Measurements from ENCODE around the gene SLC22A12. TPM values are rescaled to one million over a fixed set of nuclear protein-coding genes. Genes with fewer than 3 reads are reported as not detected.

Gene SLC22A12
- total RNA-seq, 1 donor from 2014 or later = not detected

DNA sequence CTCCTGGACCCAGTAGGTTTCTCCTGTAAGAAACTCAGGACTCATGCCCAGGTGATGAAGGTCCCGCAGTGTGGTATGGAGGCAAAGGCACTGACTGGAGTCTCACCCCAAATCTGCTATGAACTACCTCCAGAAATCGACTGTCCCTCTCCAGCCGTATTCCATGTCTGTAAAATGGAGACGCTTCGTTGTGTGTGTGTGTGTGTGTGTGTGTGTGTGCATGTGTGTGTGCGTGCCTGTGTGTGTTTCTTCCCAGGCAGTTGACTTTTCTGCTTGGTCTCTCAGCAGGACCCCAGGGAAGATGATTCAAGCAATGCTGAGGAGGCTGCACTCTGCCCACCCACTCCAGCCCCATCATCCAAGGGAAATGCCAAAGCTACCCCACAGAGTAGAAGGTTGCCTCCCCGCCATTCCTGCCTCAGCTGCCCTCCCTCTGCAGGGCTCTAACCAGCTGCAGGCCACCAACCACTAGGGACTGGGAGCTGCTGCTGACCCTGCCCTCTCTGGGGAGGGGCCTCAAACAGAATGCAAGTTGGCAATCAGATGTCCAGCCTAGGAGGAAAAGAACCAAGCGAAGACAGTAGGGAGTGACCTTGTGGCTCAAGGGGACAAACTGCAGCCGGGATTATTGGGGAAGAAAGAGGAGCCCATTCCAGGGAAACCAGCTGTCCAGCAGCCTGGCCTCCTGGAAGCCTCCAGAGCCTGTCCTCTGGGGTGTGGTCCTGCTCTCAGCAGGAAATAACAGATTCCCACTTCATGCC lies 56.2 kb downstream of the SLC22A12 start:
- FAIRE-seq (no peak), DNase-seq (ENCODE audit: low read depth) (no peak)
- TF ChIP-seq, protein P1, sequence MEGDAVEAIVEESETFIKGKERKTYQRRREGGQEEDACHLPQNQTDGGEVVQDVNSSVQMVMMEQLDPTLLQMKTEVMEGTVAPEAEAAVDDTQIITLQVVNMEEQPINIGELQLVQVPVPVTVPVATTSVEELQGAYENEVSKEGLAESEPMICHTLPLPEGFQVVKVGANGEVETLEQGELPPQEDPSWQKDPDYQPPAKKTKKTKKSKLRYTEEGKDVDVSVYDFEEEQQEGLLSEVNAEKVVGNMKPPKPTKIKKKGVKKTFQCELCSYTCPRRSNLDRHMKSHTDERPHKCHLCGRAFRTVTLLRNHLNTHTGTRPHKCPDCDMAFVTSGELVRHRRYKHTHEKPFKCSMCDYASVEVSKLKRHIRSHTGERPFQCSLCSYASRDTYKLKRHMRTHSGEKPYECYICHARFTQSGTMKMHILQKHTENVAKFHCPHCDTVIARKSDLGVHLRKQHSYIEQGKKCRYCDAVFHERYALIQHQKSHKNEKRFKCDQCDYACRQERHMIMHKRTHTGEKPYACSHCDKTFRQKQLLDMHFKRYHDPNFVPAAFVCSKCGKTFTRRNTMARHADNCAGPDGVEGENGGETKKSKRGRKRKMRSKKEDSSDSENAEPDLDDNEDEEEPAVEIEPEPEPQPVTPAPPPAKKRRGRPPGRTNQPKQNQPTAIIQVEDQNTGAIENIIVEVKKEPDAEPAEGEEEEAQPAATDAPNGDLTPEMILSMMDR (IDR thresholded peaks at IDR 0.05; ENCODE audit: insufficient read depth, low read depth, low read length) = no peak
- TF ChIP-seq EZH2 (IDR thresholded peaks at IDR 0.05; ENCODE audit: insufficient read depth, low read length) = no peak
- H3K79me2 ChIP-seq (ENCODE audit: insufficient read depth, low read length) = no peaks in the 10 kb centered on the region
- H3K36me3 ChIP-seq (ENCODE audit: insufficient read depth, low read length) = no peaks in the 10 kb centered on the region
- Mint-ChIP-seq H3K27me3 (ENCODE audit: low read depth, unreplicated experiment) (peaks cover 74% of the 10 kb centered on the region), H3K4me3 (ENCODE audit: unreplicated experiment) (no peak overlapping the region), H3K9me3 (ENCODE audit: unreplicated experiment) (peaks cover 1% of the 10 kb centered on the region), H3K4me1 (ENCODE audit: low read depth, unreplicated experiment) (no peaks in the 10 kb centered on the region), H3K27ac (ENCODE audit: unreplicated experiment) (no peak overlapping the region), H3K36me3 (ENCODE audit: low read depth, unreplicated experiment) (peaks cover 5% of the 10 kb centered on the region)
- H3K4me3 ChIP-seq (ENCODE audit: insufficient read depth, low read depth, low read length) = no peak overlapping the region
- H4K20me1 ChIP-seq (ENCODE audit: insufficient read depth, low read length) = no peaks in the 10 kb centered on the region
- no peak overlapping the region for H3K4me2 ChIP-seq (ENCODE audit: low read length)
- no peaks in the 10 kb centered on the region for H3K4me1 ChIP-seq (ENCODE audit: insufficient read depth, low read length)
- no peak overlapping the region for H2AFZ ChIP-seq (ENCODE audit: low read depth, low read length)
- H3K9ac ChIP-seq (ENCODE audit: low read length) = no peak overlapping the region
- H3K9me3 ChIP-seq (ENCODE audit: insufficient read depth, low read depth, low read length) = no peaks in the 10 kb centered on the region
- no peak overlapping the region for H3K27ac ChIP-seq (ENCODE audit: low read depth, low read length)
- peaks cover 27% of the 10 kb centered on the region for H3K27me3 ChIP-seq (ENCODE audit: insufficient read depth, low read length)

DNA sequence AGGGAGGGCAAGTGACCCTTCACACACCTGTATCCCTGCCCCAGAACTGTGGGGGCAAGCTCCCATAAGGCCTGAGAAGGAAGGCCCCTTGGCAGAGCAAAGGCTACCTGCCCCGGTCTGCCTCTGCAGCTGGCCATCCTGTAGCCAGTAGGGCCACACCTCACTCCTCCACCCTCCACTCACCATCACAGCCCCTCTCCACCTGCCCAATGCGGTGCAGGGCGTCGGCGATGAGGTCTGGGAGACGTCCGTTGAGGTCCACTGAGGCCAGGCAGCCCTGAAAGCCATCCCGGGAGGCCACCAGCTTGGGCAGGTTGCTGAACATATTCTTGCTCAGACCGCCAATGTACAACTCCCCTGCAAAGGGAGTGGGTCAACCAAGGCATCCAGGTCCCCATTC lies 57.5 kb downstream of the SLC22A12 start:
- Histone ChIP-seq H3K27me3 (ENCODE audit: insufficient read depth, low read length) (peaks cover 23% of the 10 kb centered on the region), H3K79me2 (ENCODE audit: insufficient read depth, low read length) (no peaks in the 10 kb centered on the region), H2AFZ (ENCODE audit: low read depth, low read length) (no peak overlapping the region), H3K4me2 (ENCODE audit: low read length) (no peak overlapping the region), H3K4me3 (ENCODE audit: insufficient read depth, low read depth, low read length) (no peak overlapping the region), H3K9ac (ENCODE audit: low read length) (no peak overlapping the region), H3K36me3 (ENCODE audit: insufficient read depth, low read length) (no peaks in the 10 kb centered on the region), H3K4me1 (ENCODE audit: insufficient read depth, low read length) (no peaks in the 10 kb centered on the region), H3K27ac (ENCODE audit: low read depth, low read length) (no peak overlapping the region), H4K20me1 (ENCODE audit: insufficient read depth, low read length) (no peaks in the 10 kb centered on the region), H3K9me3 (ENCODE audit: insufficient read depth, low read depth, low read length) (no peaks in the 10 kb centered on the region)
- Mint-ChIP-seq H3K4me1 (ENCODE audit: low read depth, unreplicated experiment) (no peaks in the 10 kb centered on the region), H3K9me3 (ENCODE audit: unreplicated experiment) (peaks cover 1% of the 10 kb centered on the region), H3K4me3 (ENCODE audit: unreplicated experiment) (no peak overlapping the region), H3K27me3 (ENCODE audit: low read depth, unreplicated experiment) (peaks cover 79% of the 10 kb centered on the region), H3K36me3 (ENCODE audit: low read depth, unreplicated experiment) (peaks cover 5% of the 10 kb centered on the region), H3K27ac (ENCODE audit: unreplicated experiment) (no peak overlapping the region)
- DNase-seq (ENCODE audit: low read depth) (no peak), FAIRE-seq (no peak)
- no peak for TF ChIP-seq EZH2 (IDR thresholded peaks at IDR 0.05; ENCODE audit: insufficient read depth, low read length)
- TF ChIP-seq, protein P1 (IDR thresholded peaks at IDR 0.05; ENCODE audit: insufficient read depth, low read depth, low read length) = no peak

DNA sequence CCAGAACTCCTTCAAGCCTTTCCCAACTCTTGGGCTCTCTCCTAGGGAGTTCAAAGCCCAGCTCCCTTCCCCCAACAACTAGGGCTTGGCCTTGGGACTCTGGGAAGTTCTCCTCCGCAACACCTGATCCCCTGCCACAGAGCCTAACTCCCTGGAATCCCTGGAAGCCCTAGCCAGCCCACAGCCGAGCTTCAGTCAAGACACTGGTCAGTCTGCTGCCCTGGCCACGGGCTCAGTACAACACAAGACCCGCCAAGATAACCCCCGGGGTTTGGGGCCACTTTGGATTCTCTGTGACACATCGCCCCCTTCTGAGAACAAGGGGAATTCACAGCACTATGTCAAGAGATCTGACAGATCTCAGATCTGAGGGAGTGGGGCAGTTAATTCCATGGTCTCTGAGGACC lies 58.3 kb downstream of the SLC22A12 start:
- no peaks in the 10 kb centered on the region for H3K9me3 ChIP-seq (ENCODE audit: insufficient read depth, low read depth, low read length)
- FAIRE-seq (no peak), DNase-seq (ENCODE audit: low read depth) (no peak)
- no peak overlapping the region for H3K27ac Mint-ChIP-seq (ENCODE audit: unreplicated experiment)
- no peak overlapping the region for H3K4me2 ChIP-seq (ENCODE audit: low read length)
- H3K27me3 Mint-ChIP-seq (ENCODE audit: low read depth, unreplicated experiment) = peaks cover 76% of the 10 kb centered on the region
- no peak overlapping the region for H3K4me3 ChIP-seq (ENCODE audit: insufficient read depth, low read depth, low read length)
- H3K36me3 Mint-ChIP-seq (ENCODE audit: low read depth, unreplicated experiment) = peaks cover 5% of the 10 kb centered on the region
- H3K4me1 Mint-ChIP-seq (ENCODE audit: low read depth, unreplicated experiment) = no peaks in the 10 kb centered on the region
- H3K27ac ChIP-seq (ENCODE audit: low read depth, low read length) = no peak overlapping the region
- no peaks in the 10 kb centered on the region for H3K36me3 ChIP-seq (ENCODE audit: insufficient read depth, low read length)
- no peaks in the 10 kb centered on the region for H3K4me1 ChIP-seq (ENCODE audit: insufficient read depth, low read length)
- peaks cover 1% of the 10 kb centered on the region for H3K9me3 Mint-ChIP-seq (ENCODE audit: unreplicated experiment)
- H3K27me3 ChIP-seq (ENCODE audit: insufficient read depth, low read length) = peaks cover 18% of the 10 kb centered on the region
- no peaks in the 10 kb centered on the region for H4K20me1 ChIP-seq (ENCODE audit: insufficient read depth, low read length)
- no peak overlapping the region for H3K4me3 Mint-ChIP-seq (ENCODE audit: unreplicated experiment)
- H3K79me2 ChIP-seq (ENCODE audit: insufficient read depth, low read length) = no peaks in the 10 kb centered on the region
- no peak overlapping the region for H3K9ac ChIP-seq (ENCODE audit: low read length)
- no peak overlapping the region for H2AFZ ChIP-seq (ENCODE audit: low read depth, low read length)
- TF ChIP-seq, protein P1 (IDR thresholded peaks at IDR 0.05; ENCODE audit: insufficient read depth, low read depth, low read length) = peak; percentile 25
- TF ChIP-seq EZH2 (IDR thresholded peaks at IDR 0.05; ENCODE audit: insufficient read depth, low read length) = no peak
